ENCODE measurements around the gene ZFP91.
"Not testable (repeated sequence)": the region's sequence is repeated elsewhere in the genome, so short reads cannot be mapped to it uniquely, and the experiment has no call there.

The ZFP91 gene, protein sequence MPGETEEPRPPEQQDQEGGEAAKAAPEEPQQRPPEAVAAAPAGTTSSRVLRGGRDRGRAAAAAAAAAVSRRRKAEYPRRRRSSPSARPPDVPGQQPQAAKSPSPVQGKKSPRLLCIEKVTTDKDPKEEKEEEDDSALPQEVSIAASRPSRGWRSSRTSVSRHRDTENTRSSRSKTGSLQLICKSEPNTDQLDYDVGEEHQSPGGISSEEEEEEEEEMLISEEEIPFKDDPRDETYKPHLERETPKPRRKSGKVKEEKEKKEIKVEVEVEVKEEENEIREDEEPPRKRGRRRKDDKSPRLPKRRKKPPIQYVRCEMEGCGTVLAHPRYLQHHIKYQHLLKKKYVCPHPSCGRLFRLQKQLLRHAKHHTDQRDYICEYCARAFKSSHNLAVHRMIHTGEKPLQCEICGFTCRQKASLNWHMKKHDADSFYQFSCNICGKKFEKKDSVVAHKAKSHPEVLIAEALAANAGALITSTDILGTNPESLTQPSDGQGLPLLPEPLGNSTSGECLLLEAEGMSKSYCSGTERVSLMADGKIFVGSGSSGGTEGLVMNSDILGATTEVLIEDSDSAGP

DNA sequence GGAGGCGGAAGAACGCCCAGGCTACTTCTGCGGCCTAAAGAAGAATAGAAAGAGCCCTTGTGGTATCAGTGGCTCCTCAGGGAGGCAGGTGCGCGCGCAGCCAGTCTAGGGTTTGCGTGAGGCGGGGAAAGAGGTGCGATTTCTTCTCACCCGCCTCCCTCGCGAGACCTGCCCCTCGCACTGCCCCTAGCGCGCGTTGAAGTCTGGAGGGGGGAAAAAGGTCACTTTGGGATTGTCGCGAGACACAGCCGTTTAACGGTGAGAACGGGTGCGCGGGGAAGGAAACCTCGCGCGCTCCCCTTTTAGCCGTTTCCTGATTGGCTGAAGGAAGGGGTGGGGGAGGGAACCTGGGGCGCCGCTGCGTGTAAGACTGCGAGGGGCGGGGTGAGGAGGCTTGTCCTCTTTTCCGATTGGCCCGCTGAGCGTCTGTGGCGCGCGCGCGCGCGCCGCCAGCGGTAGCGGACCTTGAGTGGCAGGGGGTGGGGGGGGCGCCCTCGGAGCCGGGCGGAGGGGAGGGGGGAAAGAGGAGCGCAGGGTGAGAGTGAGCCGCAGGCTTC lies at the start of gene ZFP91:
TSS of gene ZFP91 (plus strand) at position 429 of the 557 bp plus-strand sequence. CDS start 219 bp downstream, outside the sequence.
- peak; percentile 98 for DNase-seq

DNA sequence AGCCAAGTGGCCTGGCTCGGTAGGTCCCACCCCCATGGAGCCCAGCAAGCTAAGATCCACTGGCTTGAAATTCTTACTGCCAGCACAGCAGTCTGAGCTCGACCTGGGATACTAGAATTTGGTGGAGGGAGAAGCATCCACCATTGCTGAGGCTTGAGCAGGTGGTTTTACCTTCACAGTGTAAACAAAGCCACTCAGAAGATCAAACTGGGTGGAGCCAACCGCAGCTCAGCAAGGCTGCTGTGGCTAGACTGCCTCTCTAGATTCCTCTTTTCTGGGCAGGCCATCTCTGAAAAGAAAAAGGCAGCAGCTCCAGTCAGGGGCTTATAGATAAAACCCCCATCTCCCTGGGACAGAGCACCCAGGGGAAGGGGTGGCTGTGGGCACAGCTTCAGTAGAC lies 48.6 kb upstream of the ZFP91 start:
- DNase-seq: no peak

DNA sequence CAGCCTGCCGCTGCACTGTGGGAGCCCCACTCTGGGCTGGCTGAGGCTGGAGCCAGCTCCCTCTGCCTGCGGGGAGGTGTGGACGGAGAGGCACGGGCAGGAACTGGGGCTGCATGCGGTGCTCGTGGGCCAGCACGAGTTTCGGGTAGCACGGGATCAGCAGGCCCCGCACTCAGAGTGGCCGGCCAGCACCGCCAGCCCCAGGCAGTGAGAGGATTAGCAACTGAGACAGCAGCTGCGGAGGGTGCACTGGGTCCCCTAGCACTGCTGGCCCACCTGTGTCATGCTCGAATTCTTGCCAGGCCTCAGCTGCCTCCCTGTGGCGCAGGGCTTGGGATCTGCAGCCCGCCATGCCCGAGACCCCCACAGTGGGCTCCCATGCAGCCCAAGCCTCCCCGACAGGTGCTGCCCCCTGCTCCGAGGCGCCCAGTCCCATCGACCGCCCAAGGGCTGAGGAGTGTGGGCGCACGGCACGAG lies 47.0 kb upstream of the ZFP91 start:
- no peak for DNase-seq

DNA sequence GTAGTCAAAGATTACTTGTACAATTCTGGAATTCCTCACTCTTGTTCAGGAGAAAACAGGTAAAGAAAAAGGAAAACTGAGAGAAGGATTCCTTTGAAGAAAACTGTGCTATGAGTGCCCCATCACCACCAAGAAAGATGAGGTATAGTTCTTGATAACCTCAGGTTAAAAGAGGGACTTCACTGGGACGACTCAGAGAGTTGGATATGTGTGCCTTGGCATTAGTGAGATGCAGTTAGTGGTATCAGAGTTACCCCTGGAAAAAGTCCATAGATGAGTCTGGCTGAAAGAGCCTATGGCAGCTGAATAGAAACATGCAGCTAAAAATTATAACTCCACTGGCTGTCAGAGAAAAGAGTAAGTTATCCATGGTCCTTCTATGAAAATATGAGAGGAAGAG lies 32.0 kb upstream of the ZFP91 start:
- no peak for DNase-seq

DNA sequence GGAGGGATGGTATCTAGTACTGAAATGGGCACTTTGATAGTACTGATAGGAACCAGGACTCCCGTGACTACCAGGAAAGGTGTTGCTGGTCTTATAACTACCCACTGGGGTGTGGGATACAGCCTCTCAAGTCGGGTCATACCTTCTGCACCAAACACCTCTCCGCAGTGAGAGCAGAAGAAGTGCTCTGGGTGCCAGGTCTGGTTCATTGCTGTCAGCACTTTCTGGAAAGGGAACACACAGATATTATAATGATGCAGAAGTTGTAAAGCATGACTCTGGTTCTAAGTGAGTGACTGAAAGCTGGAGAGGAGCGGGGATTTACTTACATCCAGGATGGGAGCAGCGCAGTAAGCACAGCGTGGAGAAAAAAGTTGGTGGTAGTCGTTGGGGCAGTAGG lies 29.2 kb upstream of the ZFP91 start:
- DNase-seq: no peak

DNA sequence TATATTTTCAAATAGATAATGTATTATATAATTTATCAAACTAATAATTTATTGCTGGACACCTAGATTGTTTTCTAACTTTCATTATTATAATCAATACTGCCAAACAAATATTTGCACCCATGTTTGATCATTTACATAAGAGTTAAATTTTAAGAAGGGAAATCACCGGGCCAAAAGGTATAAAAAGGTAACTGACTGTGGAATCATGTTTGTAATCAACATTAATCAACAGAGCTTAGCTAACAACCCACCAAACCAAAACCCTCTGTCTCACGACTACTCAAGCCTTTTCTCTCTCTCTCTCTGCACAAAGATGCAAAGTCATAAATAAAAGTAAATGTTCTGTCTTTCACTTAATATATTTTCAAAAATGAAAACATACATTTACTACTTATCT lies 18.0 kb upstream of the ZFP91 start:
- no peak for DNase-seq

DNA sequence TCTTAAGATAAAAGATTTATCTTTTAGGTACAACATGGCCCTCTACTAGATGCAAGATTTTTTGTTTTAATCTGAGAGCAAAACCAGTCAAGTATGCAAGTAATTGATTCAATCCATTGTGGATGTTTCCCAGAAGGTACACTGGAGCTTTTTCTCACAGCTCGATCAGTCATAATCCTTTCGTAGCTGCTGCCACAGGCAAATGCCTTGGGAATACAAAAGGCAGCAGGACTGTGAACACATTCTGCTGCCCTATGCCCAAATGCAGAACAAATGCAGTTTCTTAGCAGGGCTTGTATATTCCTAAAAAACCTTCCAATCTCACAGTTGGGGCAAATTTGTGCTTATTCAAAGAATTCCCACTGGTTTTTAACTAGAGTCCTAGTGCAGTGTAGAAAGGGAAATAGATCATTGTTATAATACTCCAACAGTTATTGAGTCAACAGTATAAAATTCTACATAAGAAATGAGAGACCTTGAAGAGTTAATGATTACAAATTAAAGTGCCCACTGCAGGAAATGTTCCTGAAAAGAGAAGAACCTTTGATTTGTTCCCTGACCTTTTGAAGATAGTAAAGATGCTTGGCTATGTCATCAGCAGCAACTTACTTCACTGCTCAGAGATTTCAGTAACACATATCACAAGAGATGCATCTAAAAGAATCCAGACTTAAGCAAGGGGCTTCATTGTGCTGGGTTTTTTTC lies 17.3 kb upstream of the ZFP91 start:
- no peak for DNase-seq

DNA sequence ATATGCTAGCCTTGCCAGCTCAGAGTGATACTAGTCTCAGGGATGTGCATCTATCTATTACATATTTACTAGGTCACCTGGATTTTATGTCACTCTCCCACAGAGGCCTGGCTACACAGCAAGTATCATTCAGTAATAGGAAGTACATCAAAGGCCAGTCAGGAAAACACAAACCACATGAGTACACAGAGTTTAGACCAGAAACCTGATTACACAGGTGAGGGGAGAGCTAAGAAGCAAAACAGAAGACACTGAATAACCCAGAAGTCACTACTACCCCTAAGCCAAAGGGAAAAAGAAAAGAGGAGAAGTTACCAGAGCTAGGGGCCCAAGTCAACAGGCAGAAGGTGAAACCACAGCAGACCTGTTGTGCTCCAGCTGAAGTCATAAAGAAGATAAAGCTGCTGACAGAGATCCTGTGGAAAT lies 16.5 kb upstream of the ZFP91 start:
- DNase-seq: no peak

DNA sequence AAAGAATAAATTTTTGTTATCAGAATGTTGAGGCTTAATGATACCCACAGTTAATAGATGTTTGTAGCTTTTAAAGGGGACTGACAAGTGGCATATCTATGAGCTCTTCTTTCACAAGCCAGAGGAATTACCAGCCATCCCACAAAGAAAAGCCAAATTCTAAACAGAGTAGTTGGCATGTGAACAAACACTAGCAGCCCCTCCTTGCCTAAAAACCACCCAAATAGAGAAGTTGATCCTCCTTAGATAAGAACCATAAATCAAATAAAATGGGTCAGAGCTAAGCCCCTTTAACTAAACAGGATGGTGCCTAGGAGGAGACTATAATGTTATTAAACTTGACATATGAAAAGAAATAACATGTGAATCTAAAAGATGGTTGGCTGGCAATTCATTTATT lies 14.6 kb upstream of the ZFP91 start:
- DNase-seq: no peak

DNA sequence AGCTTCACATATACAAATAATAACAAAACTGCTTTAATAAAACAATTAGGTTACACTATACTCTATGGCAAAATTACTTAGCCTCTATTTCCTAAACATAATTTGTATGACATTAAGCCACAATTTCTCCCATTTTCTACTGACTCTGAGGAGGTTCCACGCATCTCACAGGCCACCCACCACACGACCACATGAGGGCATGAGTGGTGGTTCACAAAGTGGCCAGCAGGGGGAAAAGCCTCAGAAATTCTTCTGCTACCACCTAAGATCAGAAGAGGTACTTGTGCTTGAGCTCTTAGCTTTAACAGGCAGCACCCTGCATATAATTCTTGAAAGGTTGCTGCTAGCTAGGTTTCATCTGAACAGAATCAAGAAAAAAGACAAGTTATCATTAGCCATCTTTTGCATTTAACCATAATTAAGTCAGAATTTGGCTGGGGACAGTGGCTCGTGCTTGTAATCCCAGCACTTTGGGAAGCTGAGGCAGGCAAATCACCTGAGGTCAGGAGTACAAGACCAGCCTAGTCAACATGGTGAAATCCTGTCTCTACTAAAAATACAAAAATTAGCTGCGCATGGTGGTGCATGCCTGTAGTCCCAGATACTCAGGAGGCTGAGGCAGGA lies 10.9 kb upstream of the ZFP91 start:
- DNase-seq: peak; percentile 69

DNA sequence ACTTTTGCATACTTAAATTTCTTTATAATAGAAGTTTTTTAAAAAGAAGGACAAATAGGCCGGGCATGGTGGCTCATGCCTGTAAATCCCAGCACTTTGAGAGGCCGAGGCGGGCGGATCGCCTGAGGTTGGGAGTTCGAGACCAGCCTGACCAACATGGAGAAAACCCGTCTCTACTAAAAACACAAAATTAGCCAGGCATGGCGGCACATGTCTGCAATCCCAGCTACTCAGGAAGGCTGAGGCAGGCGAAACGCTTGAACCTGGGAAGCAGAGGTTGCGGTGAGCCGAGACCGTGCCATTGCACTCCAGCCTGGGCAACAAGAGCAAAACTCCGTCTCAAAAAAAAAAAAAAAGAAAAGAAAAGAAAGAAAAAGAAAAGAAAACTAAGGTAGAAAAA lies 6.0 kb upstream of the ZFP91 start:
- DNase-seq: not testable (repeated sequence)

DNA sequence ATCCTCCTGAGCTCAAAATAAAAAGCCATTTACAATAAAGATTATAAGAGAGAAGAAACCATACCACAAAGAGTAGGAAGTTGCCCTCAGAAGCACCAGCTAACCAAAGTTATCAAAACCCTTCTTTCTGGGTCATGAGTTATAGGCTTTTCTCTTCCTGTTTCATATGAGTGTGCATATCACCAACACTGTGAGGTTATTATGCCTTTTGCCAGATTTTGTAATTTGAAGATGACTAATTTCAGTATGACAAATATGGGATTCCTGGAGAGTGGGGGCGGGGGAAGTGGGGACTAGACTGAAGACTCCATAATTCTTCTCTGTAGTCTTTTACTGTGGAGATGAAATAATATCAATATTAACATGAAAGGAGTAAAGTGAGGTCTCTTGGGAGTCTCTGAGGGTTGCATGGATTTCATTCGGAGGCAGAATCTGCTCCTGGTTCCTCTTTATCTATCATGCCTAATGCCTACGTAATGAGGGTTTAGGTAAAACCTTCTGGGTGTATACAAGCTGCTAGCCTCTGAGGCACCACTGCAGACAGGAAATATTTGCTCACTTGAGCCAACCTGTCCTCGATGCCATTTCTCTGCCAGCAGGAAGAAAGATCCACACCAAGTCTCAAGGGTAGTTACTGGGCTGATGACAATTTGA lies 5.3 kb upstream of the ZFP91 start:
- peak; percentile 96 for DNase-seq

DNA sequence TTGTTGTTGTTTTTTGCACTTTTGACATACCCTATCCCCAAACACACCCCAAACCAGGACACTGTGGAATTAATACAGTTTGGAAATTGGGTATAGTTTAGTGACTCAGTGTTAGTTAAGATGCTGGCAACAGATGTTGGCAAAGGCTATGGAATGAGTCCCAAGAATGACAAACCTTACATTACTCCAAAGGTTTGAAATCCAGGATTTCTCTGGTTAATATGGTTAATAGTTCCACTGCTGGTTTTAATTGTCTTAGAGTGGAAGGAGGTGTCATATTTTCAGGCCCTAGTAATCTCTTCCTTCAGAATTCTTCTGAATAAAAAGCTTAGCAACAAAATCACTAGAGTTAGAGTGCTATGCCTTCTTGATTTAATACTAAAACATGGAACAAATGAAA lies 4.0 kb upstream of the ZFP91 start:
- no peak for DNase-seq

DNA sequence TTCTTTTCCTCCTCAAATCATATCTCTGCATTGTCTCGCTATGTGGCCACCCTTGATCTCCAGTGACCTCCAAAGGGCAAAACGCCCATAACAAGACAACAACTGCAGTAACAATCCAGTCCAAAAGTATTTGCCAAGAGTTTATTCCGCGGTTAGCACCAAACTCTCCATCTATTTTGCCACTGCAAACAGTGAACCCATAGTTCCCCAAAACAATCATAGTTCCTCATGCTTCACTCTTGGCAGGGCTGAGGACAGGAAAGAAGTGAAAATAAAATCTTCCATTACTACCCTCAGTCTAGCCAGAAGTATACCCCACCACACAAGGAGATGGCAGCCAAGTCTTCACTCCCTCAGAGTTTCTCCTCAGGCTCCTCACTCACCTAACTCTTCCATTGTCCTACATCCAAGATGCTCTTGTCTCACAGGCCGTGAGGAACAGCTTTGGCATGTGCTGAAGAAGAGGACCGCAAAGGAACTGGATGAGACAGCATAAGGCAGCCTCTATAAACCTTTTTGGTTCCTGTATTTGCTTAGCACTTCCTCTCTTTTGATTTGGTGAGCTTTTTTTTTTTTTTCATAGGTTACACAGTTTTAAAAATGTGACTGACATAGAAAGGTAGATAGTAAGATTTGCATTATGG lies 3.4 kb upstream of the ZFP91 start, which contains the start of gene LPXN:
TSS of gene LPXN (minus strand) at position 480 of the 644 bp plus-strand sequence. CDS start at position 396, 84 bp downstream.
- peak; percentile 86 for DNase-seq

DNA sequence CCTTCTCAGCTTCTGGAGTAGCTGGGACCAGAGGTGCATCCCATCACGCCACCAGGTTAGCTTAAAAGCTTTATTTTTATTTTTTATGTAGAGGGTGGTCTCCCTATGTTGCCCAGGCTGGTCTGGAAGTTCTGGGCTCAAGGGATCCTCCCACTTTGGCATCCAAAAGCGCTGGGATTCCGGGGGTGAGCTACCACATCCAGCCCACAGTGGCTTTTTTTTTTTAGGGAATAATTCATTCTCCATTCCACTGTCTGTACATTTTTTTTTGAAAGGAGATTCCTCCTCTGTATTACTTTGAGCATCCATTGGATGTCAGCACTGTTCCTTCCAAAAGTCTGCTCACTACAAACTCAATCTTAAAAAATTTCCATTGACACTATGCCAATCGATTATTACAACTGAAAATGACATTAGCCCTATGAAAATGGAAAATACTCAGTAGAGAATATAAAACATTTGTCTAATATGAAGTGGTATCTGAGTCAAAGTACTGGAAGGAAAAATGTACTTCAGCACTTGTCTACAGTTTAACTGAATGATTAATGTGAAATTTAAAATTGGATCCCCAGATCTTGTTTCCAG lies 1.9 kb upstream of the ZFP91 start:
- DNase-seq: peak; percentile 42

DNA sequence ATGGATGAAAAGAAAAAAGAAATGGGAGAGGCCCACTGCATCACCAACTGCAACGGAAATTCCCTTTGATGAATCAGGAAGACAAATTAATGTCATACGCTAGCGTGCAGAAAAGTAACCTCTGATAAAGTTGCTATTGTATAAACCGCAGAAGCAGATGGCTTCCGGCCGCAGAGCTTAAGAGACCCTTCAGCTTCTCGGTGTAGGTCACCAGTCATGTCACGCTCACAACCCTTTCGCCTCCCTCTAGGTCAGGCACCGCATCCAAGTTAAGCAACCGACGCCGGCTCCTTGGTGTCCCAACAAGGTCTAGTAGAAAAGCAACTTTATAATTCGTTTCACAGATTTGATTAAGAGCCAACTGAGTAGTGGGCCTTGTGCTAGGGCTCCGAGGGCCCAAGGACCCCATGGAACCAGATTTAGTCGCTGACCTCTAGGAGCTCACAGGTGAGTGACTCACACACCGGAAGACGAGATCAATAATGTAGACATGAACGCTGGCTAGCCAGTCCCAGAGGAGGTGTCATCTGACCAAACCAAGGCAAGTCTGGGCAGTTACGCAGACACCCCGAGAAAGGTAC lies 1.2 kb upstream of the ZFP91 start:
- peak; percentile 86 for DNase-seq

DNA sequence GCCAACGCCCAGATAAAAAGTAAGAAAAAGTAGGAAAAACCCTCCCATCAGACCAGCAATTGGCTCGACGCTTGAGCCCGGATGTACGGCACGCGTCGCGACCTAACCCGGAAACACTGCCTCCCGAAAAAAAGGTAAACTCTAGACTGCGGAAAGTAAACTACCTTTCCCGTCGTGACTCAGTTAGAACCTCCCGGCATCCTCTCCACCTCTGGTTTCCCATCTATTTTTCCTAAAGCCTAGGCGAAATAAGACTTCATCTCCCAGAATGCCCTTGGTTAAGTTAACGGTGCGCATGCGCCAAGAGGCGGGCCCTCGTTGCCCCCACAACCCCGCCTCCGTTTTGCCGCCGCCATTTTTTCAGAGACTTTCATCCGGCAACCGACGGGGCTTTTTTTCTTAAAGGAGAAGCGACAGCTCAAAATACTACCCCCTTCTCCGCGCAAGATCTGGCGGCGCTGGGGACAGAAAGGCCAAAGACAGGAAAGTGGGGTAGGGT lies 678 bp upstream of the ZFP91 start:
- DNase-seq: peak; percentile 94

DNA sequence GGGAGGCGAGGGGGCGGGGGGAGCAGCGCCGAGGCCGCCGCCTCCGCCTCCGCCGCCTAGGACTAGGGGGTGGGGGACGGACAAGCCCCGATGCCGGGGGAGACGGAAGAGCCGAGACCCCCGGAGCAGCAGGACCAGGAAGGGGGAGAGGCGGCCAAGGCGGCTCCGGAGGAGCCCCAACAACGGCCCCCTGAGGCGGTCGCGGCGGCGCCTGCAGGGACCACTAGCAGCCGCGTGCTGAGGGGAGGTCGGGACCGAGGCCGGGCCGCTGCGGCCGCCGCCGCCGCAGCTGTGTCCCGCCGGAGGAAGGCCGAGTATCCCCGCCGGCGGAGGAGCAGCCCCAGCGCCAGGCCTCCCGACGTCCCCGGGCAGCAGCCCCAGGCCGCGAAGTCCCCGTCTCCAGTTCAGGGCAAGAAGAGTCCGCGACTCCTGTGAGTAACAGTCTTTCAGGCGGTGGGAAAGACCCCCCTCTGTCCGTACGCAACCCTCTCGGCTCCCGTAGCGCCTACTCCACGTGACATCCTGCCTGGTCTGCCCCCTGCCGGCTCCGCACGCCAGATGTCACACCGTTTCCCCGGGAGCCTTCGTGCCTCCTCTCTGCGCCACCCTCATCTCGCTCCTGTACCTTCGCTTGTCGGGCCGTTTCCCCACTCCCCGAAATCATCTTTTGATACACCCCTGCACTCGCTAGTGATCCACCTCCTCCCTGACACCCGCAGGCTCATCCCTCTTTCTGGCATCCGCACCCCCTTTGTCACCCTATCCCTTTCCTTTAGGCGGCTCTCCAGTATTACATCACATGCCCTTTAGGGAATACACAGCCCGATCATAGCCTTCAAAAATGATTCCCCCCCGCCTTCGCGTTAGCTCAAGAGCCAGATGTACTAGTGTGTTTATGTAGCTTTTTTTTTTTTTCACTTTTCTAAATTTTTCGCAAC lies 598 bp downstream of the ZFP91 start:
- DNase-seq: peak; percentile 91

DNA sequence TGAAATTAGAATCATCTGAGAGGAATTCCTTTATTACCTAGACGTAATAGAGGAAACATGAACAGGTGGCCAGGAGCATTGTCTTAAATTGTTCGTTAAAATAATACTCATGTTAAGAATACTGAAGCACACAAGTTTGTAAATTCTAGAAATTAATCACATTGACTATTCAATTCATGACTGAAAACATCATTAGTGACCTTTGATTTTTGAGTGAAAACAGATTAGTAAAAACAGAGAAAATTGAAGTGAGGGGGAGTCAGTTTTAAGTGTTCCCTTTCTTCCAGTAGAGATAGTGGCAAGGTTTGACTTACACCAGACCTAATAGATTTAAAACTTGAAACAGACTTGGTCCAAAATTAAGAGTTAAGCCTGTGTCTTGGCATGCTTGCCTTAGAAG lies 1.4 kb downstream of the ZFP91 start:
- no peak for DNase-seq

DNA sequence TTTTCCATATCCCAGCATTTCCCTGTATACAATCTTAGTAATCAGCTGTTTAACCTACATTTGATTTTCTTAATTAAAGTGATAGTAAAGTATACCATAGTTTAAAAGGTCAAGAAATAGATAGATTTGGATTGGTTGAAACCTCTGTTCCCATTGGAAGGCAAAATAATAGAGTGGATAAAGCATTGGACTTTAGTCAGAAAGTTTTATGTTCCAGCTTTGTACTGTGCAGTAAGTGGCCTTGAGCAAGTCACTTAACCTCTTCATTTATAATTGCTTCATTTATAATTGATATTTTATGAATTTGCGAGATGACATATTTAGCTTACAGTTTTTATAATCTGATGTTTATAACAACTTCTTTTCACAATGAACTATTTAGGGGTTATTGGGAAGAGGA lies 3.6 kb downstream of the ZFP91 start:
- DNase-seq: no peak
